Upper lobe of right lung (tissue), 1 donor: ENCODE data around the gene BCAN. TPM values are rescaled to one million over a fixed set of nuclear protein-coding genes. Genes with fewer than 3 reads are reported as not detected.

ENCODE experiments used
- ATAC-seq: fragments of 200-7000 bp; cut with Tn5 transposase; one replicate; pipeline ENCODE4 v1.9.1; 2020; ENCODE audit warnings: mild to moderate bottlenecking, moderate library complexity
- DNase-seq: peaks from one replicate; pipeline ENCODE4 v3.0.0-alpha.2; 2020
- H3K27ac ChIP-seq: fragments of 200-600 bp; one replicate; pipeline ENCODE4 v1.8.0; 2022
- H3K27me3 ChIP-seq: fragments of 200-600 bp; one replicate; pipeline ENCODE4 v1.8.0; 2022; ENCODE audit warnings: mild to moderate bottlenecking
- H3K36me3 ChIP-seq: fragments of 200-600 bp; one replicate; pipeline ENCODE4 v1.8.0; 2022
- H3K4me1 ChIP-seq: fragments of 200-600 bp; one replicate; pipeline ENCODE4 v1.8.0; 2022
- H3K4me3 ChIP-seq: fragments of 200-600 bp; one replicate; pipeline ENCODE4 v1.8.0; 2022; ENCODE audit warnings: mild to moderate bottlenecking
- H3K9me3 ChIP-seq: fragments of 200-600 bp; one replicate; pipeline ENCODE4 v1.8.0; 2022
- intact Hi-C: fragments of 100-400 bp; cut with DNase I; formaldehyde crosslinking; loops from one replicate; pipeline ENCODE4 v1.11.0; 2022
- total RNA-seq: library from RNA; stranded (reverse); fragmentation: NEBNext Ultra II Directional; extraction: Animal tissue kit (Norgen Biotek cat#: 25700); gene quantifications from one replicate; pipeline ENCODE4 v1.2.1, GENCODE V29; 2021
- TF ChIP-seq, protein P1 (sequence below): fragments of 200-600 bp; IDR thresholded peaks from one replicate; pipeline ENCODE4 v1.8.0; 2022; ENCODE audit warnings: antibody characterized with exemption
- donor health status: DM: no; HTN: yes; CAD: no; lungs with severe emphysema.

BCAN gene
- total RNA-seq, 1 donor from 2014 or later, result not detected

- TF ChIP-seq, protein P1, sequence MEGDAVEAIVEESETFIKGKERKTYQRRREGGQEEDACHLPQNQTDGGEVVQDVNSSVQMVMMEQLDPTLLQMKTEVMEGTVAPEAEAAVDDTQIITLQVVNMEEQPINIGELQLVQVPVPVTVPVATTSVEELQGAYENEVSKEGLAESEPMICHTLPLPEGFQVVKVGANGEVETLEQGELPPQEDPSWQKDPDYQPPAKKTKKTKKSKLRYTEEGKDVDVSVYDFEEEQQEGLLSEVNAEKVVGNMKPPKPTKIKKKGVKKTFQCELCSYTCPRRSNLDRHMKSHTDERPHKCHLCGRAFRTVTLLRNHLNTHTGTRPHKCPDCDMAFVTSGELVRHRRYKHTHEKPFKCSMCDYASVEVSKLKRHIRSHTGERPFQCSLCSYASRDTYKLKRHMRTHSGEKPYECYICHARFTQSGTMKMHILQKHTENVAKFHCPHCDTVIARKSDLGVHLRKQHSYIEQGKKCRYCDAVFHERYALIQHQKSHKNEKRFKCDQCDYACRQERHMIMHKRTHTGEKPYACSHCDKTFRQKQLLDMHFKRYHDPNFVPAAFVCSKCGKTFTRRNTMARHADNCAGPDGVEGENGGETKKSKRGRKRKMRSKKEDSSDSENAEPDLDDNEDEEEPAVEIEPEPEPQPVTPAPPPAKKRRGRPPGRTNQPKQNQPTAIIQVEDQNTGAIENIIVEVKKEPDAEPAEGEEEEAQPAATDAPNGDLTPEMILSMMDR, result no peak
- Histone ChIP-seq H3K4me3 (no peak overlapping the region), H3K27me3 (peaks cover 83% of the 10 kb centered on the region), H3K36me3 (no peaks in the 10 kb centered on the region), H3K27ac (no peak overlapping the region), H3K9me3 (no peaks in the 10 kb centered on the region), H3K4me1 (peaks cover 14% of the 10 kb centered on the region)
- ATAC-seq (no peak), DNase-seq (no peak)
- intact Hi-C loops, result no loop called here
These were observed 2.2 kb downstream of the BCAN start for GRCh38 chr1:156644146-156644545.

DNA sequence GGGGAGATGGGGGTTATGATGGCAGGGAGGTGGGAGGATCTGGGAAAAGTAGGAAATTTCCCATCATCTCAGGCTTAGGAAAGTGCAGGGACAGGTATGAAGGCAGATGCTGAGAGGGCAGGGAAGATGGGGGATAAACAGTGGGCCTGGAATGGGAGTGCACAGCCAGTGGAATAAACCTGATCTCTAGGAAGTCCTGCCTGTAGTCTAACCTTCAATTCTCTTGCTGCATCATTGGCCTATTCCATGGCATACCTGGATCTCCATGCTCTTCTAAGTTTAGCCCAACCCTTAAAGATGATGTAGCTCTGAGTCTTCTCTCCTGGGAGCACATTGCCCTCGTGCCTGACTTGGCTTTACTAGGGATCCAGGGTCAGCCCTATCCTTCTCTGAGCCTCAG lies 2.7 kb downstream of the BCAN start:
- Histone ChIP-seq H3K9me3 (no peaks in the 10 kb centered on the region), H3K4me3 (no peak overlapping the region), H3K4me1 (peaks cover 14% of the 10 kb centered on the region), H3K27ac (no peak overlapping the region), H3K36me3 (no peaks in the 10 kb centered on the region), H3K27me3 (peaks cover 78% of the 10 kb centered on the region)
- TF ChIP-seq, protein P1, result no peak
- intact Hi-C loops, result no loop called here
- no peak for ATAC-seq
- DNase-seq, result no peak

DNA sequence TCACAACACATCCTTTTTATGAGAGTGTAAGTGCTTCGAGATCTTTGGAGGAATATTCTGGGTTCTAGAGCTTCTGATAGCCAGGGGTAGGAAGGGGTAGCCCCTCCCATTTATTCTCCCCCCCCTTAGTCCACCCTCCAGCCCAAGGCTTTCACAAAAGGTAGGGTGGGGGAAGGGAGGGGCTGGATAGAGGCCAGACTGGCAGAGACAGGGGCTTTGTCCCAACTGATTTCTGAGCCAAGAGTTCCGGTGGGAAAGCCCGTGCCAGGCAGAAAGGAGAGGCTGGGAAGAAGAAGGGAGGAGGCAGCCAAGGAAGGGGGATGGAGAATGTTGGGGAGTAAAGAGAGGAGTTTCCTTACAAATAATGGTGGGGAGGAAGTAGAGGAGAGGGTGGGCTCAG lies 3.1 kb downstream of the BCAN start:
- TF ChIP-seq, protein P1, result no peak
- no peak for ATAC-seq
- DNase-seq, result no peak
- Histone ChIP-seq H3K4me1 (peaks cover 14% of the 10 kb centered on the region), H3K27ac (no peak overlapping the region), H3K36me3 (no peaks in the 10 kb centered on the region), H3K9me3 (no peaks in the 10 kb centered on the region), H3K4me3 (no peak overlapping the region), H3K27me3 (peaks cover 73% of the 10 kb centered on the region)
- intact Hi-C loops, result no loop called here

DNA sequence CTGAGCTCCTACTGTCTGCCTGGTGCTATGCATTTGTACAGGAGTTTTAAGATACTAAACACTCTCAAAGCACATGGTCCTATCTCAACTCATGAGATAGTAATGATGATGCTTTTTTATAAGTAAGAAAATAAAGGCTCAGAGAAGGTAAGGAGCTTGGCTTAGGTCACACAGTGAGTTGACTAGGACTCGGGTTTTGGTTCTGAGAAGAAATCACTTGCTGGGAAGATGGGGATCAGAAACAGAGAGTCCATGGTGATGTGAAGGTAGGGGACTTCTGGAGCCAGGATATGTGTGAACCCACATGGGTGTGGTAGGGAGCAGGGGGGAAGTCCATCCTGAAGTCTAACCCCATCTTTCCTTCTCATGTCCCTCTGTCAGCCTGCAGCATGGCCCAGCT lies 3.7 kb downstream of the BCAN start:
- no peak for ATAC-seq
- Histone ChIP-seq H3K27me3 (peaks cover 67% of the 10 kb centered on the region), H3K9me3 (no peaks in the 10 kb centered on the region), H3K4me1 (peaks cover 14% of the 10 kb centered on the region), H3K36me3 (no peaks in the 10 kb centered on the region), H3K4me3 (no peak overlapping the region), H3K27ac (no peak overlapping the region)
- intact Hi-C loops, result no loop called here
- TF ChIP-seq, protein P1, result no peak
- no peak for DNase-seq

- Histone ChIP-seq H3K4me3 (no peak overlapping the region), H3K4me1 (peaks cover 8% of the 10 kb centered on the region), H3K9me3 (no peaks in the 10 kb centered on the region), H3K36me3 (no peaks in the 10 kb centered on the region), H3K27me3 (peaks cover 65% of the 10 kb centered on the region), H3K27ac (no peak overlapping the region)
- DNase-seq (no peak), ATAC-seq (no peak)
- intact Hi-C loops, result no loop called here
- TF ChIP-seq, protein P1, result no peak
These were observed 4.9 kb downstream of the BCAN start for GRCh38 chr1:156646738-156647211.

DNA sequence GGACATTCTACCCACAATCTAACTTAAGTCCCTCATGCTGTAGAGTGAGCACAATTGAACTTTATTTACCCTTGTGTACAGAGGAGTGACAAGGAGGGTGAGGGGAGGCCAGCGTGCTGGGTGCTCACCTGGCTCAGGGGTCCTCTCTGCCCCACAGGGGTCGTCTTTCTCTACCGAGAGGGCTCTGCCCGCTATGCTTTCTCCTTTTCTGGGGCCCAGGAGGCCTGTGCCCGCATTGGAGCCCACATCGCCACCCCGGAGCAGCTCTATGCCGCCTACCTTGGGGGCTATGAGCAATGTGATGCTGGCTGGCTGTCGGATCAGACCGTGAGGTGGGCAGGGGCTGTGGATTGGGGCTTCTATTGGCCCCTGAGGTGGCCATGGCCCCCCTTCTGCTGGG lies 5.4 kb downstream of the BCAN start:
- Histone ChIP-seq H3K27me3 (peaks cover 65% of the 10 kb centered on the region), H3K4me3 (no peak overlapping the region), H3K27ac (no peak overlapping the region), H3K36me3 (no peaks in the 10 kb centered on the region), H3K4me1 (peaks cover 2% of the 10 kb centered on the region), H3K9me3 (no peaks in the 10 kb centered on the region)
- intact Hi-C loops, result no loop called here
- TF ChIP-seq, protein P1, result no peak
- ATAC-seq, result no peak
- DNase-seq, result no peak
